ENCODE results near the gene MET.

DNA sequence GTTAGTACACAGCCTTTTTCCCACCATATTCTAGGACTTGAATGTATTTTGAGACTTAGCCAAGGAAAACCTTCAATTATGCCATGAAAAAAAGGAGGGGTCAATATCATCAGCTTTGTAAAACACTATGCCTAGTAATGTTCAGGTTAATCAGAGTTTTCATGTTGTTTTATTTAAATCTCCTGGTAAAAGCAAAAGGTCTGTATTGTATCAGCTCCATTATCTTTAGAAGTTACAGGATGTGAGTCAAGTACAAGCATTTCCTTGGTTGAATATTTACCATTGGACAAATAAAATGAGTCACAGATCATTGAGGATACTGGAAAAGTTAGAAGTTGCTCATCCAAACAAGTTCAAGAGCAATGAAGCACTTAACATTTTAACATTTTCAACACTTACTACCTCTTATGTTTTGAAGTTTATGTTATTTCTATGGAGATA lies 100.4 kb downstream of the MET start:
- TF ChIP-seq, protein P1, sequence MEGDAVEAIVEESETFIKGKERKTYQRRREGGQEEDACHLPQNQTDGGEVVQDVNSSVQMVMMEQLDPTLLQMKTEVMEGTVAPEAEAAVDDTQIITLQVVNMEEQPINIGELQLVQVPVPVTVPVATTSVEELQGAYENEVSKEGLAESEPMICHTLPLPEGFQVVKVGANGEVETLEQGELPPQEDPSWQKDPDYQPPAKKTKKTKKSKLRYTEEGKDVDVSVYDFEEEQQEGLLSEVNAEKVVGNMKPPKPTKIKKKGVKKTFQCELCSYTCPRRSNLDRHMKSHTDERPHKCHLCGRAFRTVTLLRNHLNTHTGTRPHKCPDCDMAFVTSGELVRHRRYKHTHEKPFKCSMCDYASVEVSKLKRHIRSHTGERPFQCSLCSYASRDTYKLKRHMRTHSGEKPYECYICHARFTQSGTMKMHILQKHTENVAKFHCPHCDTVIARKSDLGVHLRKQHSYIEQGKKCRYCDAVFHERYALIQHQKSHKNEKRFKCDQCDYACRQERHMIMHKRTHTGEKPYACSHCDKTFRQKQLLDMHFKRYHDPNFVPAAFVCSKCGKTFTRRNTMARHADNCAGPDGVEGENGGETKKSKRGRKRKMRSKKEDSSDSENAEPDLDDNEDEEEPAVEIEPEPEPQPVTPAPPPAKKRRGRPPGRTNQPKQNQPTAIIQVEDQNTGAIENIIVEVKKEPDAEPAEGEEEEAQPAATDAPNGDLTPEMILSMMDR (IDR thresholded peaks at IDR 0.05), result no peak
- no peak for TF ChIP-seq POLR2AphosphoS5 (IDR thresholded peaks at IDR 0.05; ENCODE audit: insufficient read depth in 1 of 2, low read depth in 1 of 2)
